H1 (cell line): ENCODE data around the gene PLEKHG5.

Source experiments
- CTCF ChIP-seq, 3 experiments: IDR thresholded peaks; 1 replicate in 2 of 3; 2 replicates in 1 of 3; pipeline versions ENCODE4 v1.5.1 to v1.6.1; 2011; ENCODE audit warnings: low read length in 3 of 3, mild to moderate bottlenecking in 3 of 3, inconsistent platforms in 2 of 3, low read depth in 1 of 3, moderate library complexity in 1 of 3; ENCODE audit not compliant: insufficient read depth in 1 of 3; ENCODE audit errors: control extremely low read depth in 1 of 3
- GABPA ChIP-seq: IDR thresholded peaks from 2 replicates; pipeline ENCODE4 v1.6.1; 2011; ENCODE audit warnings: mild to moderate bottlenecking, low read length, moderate library complexity, borderline replicate concordance; ENCODE audit not compliant: insufficient read depth
- TCF12 ChIP-seq: IDR thresholded peaks from 2 replicates; pipeline ENCODE4 v1.6.1; 2011; ENCODE audit warnings: low read depth, mild to moderate bottlenecking, low read length

GRCh38 chr1:6483017-6483760, 8.3 kb downstream of the PLEKHG5 start:
- TF ChIP-seq TCF12 (no peak), CTCF (IDR thresholded peaks at IDR 0.05; ENCODE audit: control extremely low read depth in 1 of 3, insufficient read depth in 1 of 3, low read depth in 1 of 3, low read length in 3 of 3) (no peak), GABPA (no peak)
